Caki2 (cell line): ENCODE data around the gene OLFM1. TPM values are rescaled to one million over a fixed set of nuclear protein-coding genes. Genes with fewer than 3 reads are reported as not detected.
"Not testable (repeated sequence)": the region's sequence is repeated elsewhere in the genome, so short reads cannot be mapped to it uniquely, and the experiment has no call there.

Source experiments
- DNase-seq: peaks from one replicate; pipeline ENCODE4 v3.0.0-alpha.2; 2015; ENCODE audit warnings: low read depth
- in situ Hi-C: cut with HindIII; loops from 2 replicates; pipeline ENCODE4 v1.10.0; 2016; ENCODE audit warnings: low sequenced_read_pairs, low pct_unique_long_range_greater_than_20kb, mixed read lengths
- total RNA-seq: library from RNA; depleted of rRNA; stranded (reverse); fragments of >200 nt; shearing (Covaris generic); gene quantifications from 2 replicates; pipeline ENCODE4 v1.2.3, GENCODE V29; 2014; ENCODE audit warnings: low replicate concordance

Gene OLFM1
- total RNA-seq, 1 experiment from 2014 or later = 2.6 TPM

GRCh38 chr9:135155396-135155795, 67.9 kb downstream of the OLFM1 start:
- in situ Hi-C loops = no loop called here
- DNase-seq = no peak

GRCh38 chr9:135156525-135157510, 69.3 kb downstream of the OLFM1 start:
- DNase-seq = peak; percentile 56
- in situ Hi-C loops = no loop called here

- DNase-seq = no peak
- in situ Hi-C loops = no loop called here
Measured at GRCh38 chr9:135157856-135158563, 70.5 kb downstream of the OLFM1 start.

- in situ Hi-C loops = no loop called here
Measured at GRCh38 chr9:135158564-135158937, 71.1 kb downstream of the OLFM1 start.

GRCh38 chr9:135159801-135160200, 72.3 kb downstream of the OLFM1 start:
- DNase-seq = no peak
- in situ Hi-C loops = no loop called here

More at GRCh38 chr9:135158564-135158937, 71.1 kb downstream of the OLFM1 start:
- DNase-seq = no peak

GRCh38 chr9:135160862-135161261, 73.4 kb downstream of the OLFM1 start:
- DNase-seq = no peak
- in situ Hi-C loops = no loop called here

- in situ Hi-C loops, DNase-seq: not testable (repeated sequence)
Measured at GRCh38 chr9:135162599-135162998, 75.1 kb downstream of the OLFM1 start.

GRCh38 chr9:135163023-135163780, 75.7 kb downstream of the OLFM1 start:
- in situ Hi-C loops = no loop called here

GRCh38 chr9:135164036-135164435, 76.6 kb downstream of the OLFM1 start:
- no peak for DNase-seq
- in situ Hi-C loops = no loop called here

More at GRCh38 chr9:135163023-135163780, 75.7 kb downstream of the OLFM1 start:
- DNase-seq = no peak

- no peak for DNase-seq
- in situ Hi-C loops = no loop called here
Measured at GRCh38 chr9:135165003-135165711, 77.7 kb downstream of the OLFM1 start.

GRCh38 chr9:135165756-135166519, 78.5 kb downstream of the OLFM1 start:
- no peak for DNase-seq

GRCh38 chr9:135166565-135166964, 79.1 kb downstream of the OLFM1 start:
- no peak for DNase-seq
- in situ Hi-C loops = no loop called here

More at GRCh38 chr9:135165756-135166519, 78.5 kb downstream of the OLFM1 start:
- in situ Hi-C loops = no loop called here

- no peak for DNase-seq
Measured at GRCh38 chr9:135167356-135167755, 79.9 kb downstream of the OLFM1 start.

GRCh38 chr9:135167849-135168655, 80.6 kb downstream of the OLFM1 start:
- in situ Hi-C loops = no loop called here
- no peak for DNase-seq

More at GRCh38 chr9:135167356-135167755, 79.9 kb downstream of the OLFM1 start:
- in situ Hi-C loops = no loop called here

- in situ Hi-C loops = no loop called here
Measured at GRCh38 chr9:135169709-135170226, 82.3 kb downstream of the OLFM1 start.

GRCh38 chr9:135170535-135170934, 83.1 kb downstream of the OLFM1 start:
- DNase-seq = no peak
- in situ Hi-C loops = no loop called here

More at GRCh38 chr9:135169709-135170226, 82.3 kb downstream of the OLFM1 start:
- DNase-seq = no peak
